Nephron progenitor cell (in vitro differentiated cells): ENCODE results near the gene BRINP2.

ENCODE experiments used
- DNase-seq: peaks from one replicate; pipeline ENCODE4 v3.0.0; 2021
- H3K27ac Mint-ChIP-seq: 2 replicates; pipeline ENCODE4 v1.8.0; 2021; ENCODE audit warnings: mild to moderate bottlenecking, moderate library complexity, mixed read lengths
- H3K27me3 Mint-ChIP-seq: 2 replicates; pipeline ENCODE4 v1.8.0; 2021; ENCODE audit warnings: mild to moderate bottlenecking, low read depth, mixed read lengths; ENCODE audit not compliant: poor library complexity
- H3K36me3 Mint-ChIP-seq: 2 replicates; pipeline ENCODE4 v1.8.0; 2021; ENCODE audit warnings: low read depth, mixed read lengths
- H3K4me1 Mint-ChIP-seq: 2 replicates; pipeline ENCODE4 v1.8.0; 2021; ENCODE audit warnings: mixed read lengths
- H3K4me3 Mint-ChIP-seq: 2 replicates; pipeline ENCODE4 v1.8.0; 2021; ENCODE audit warnings: mild to moderate bottlenecking, moderate library complexity, mixed read lengths
- H3K9me3 Mint-ChIP-seq: 2 replicates; pipeline ENCODE4 v1.8.0; 2021; ENCODE audit warnings: mild to moderate bottlenecking, moderate library complexity, mixed read lengths
- CTCF ChIP-seq: fragments of 200-600 bp; sonication (generic); IDR thresholded peaks from 2 replicates; pipeline ENCODE4 v1.5.0; 2021; ENCODE audit warnings: antibody characterized with exemption

The BRINP2 gene

GRCh38 chr1:177246710-177247580 is 76.2 kb downstream of the BRINP2 start:
- Mint-ChIP-seq H3K27ac (no peak overlapping the region), H3K4me1 (peaks cover 28% of the 10 kb centered on the region), H3K4me3 (no peak overlapping the region), H3K27me3 (peaks cover 11% of the 10 kb centered on the region), H3K9me3 (no peaks in the 10 kb centered on the region), H3K36me3 (no peaks in the 10 kb centered on the region)
- TF ChIP-seq CTCF, result no peak
- DNase-seq, result no peak

DNA sequence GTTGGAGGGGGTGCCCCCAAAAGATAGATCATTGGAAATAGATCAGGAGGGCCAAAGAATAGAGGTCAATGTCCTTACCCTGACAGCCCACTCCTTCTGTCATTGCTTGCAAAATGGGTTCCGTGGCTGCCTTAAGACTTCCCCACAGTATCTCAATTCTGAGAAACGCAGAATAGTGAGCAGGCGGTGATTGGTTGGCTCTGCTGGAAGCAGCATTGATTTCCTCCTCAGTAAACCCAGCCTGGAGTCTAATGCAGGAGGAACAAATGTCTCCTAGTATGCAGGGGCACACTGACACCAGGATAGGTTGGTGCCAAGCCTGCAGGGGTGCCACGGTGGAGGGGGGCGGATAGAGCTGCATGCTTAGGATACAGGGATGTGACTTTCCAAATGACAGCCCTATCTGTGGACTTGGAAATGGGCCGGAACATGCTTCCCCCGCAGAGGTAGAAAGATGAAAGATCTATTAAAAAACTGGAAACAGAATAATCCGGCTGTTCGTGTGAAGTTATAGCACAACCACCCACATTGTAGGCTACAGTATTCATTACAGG is 76.9 kb downstream of the BRINP2 start:
- H3K36me3 Mint-ChIP-seq, result no peaks in the 10 kb centered on the region
- no peak overlapping the region for H3K4me3 Mint-ChIP-seq
- H3K4me1 Mint-ChIP-seq, result peaks cover 28% of the 10 kb centered on the region
- no peaks in the 10 kb centered on the region for H3K9me3 Mint-ChIP-seq
- no peak for TF ChIP-seq CTCF
- no peak for DNase-seq
- H3K27me3 Mint-ChIP-seq, result peaks cover 9% of the 10 kb centered on the region
- H3K27ac Mint-ChIP-seq, result no peak overlapping the region

GRCh38 chr1:177248258-177248657 is 77.5 kb downstream of the BRINP2 start:
- H3K4me1 Mint-ChIP-seq, result peaks cover 26% of the 10 kb centered on the region
- no peak overlapping the region for H3K4me3 Mint-ChIP-seq
- no peaks in the 10 kb centered on the region for H3K36me3 Mint-ChIP-seq
- no peak for DNase-seq
- TF ChIP-seq CTCF, result no peak
- peaks cover 9% of the 10 kb centered on the region for H3K27me3 Mint-ChIP-seq
- no peak overlapping the region for H3K27ac Mint-ChIP-seq
- no peaks in the 10 kb centered on the region for H3K9me3 Mint-ChIP-seq

DNA sequence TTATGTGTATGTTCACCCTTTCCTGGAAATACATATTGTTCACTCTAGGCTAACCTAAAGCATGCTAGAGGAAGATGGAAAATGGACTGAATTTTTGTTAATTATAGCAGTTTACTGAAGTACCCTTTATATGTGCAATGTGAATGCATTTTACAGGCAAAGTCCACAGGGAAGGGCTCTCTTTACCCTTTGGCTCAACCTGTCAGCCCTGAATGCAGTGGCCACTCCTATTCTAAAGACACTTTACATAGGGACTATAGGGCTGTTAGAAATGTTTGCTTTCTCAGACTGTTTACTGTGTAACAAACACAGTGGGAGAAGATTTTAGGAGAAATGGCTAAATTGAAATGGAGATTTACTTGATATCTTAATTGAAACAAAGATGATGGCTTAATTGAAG is 78.5 kb downstream of the BRINP2 start:
- no peak for TF ChIP-seq CTCF
- DNase-seq, result no peak
- Mint-ChIP-seq H3K9me3 (no peaks in the 10 kb centered on the region), H3K36me3 (no peaks in the 10 kb centered on the region), H3K4me3 (no peak overlapping the region), H3K27ac (no peak overlapping the region), H3K4me1 (peaks cover 20% of the 10 kb centered on the region), H3K27me3 (peaks cover 13% of the 10 kb centered on the region)

- H3K4me3 Mint-ChIP-seq, result no peak overlapping the region
- H3K27me3 Mint-ChIP-seq, result peaks cover 13% of the 10 kb centered on the region
- no peak overlapping the region for H3K27ac Mint-ChIP-seq
- peaks cover 28% of the 10 kb centered on the region for H3K4me1 Mint-ChIP-seq
- no peak for DNase-seq
- no peaks in the 10 kb centered on the region for H3K36me3 Mint-ChIP-seq
- no peak for TF ChIP-seq CTCF
- H3K9me3 Mint-ChIP-seq, result no peaks in the 10 kb centered on the region
Measured at GRCh38 chr1:177252877-177253276, 82.1 kb downstream of the BRINP2 start.

GRCh38 chr1:177255411-177255810 is 84.7 kb downstream of the BRINP2 start:
- DNase-seq, result no peak
- H3K9me3 Mint-ChIP-seq, result no peaks in the 10 kb centered on the region
- no peak overlapping the region for H3K4me3 Mint-ChIP-seq
- H3K27ac Mint-ChIP-seq, result no peak overlapping the region
- peaks cover 28% of the 10 kb centered on the region for H3K4me1 Mint-ChIP-seq
- peaks cover 7% of the 10 kb centered on the region for H3K27me3 Mint-ChIP-seq
- no peak for TF ChIP-seq CTCF
- H3K36me3 Mint-ChIP-seq, result no peaks in the 10 kb centered on the region
